ENCODE data around the gene CD99L2.

Gene CD99L2

GRCh38 chrX:150761176-150761818 is 137.2 kb downstream of the CD99L2 start:
- no peak for DNase-seq

- DNase-seq: no peak
These were observed 138.7 kb downstream of the CD99L2 start for GRCh38 chrX:150759568-150760416.

GRCh38 chrX:150757371-150757770 is 141.1 kb downstream of the CD99L2 start:
- DNase-seq: no peak

- no peak for DNase-seq
These were observed 144.5 kb downstream of the CD99L2 start for GRCh38 chrX:150753968-150754367.

GRCh38 chrX:150753357-150753756 is 145.1 kb downstream of the CD99L2 start:
- no peak for DNase-seq

GRCh38 chrX:150752124-150752523 is 146.3 kb downstream of the CD99L2 start:
- DNase-seq: no peak

GRCh38 chrX:150736475-150736874 is 162.0 kb downstream of the CD99L2 start:
- DNase-seq: no peak

GRCh38 chrX:150731795-150732194 is 166.7 kb downstream of the CD99L2 start:
- no peak for DNase-seq

- no peak for DNase-seq
These were observed 167.7 kb downstream of the CD99L2 start for GRCh38 chrX:150730719-150731118.

GRCh38 chrX:150729956-150730355 is 168.5 kb downstream of the CD99L2 start:
- DNase-seq: no peak

GRCh38 chrX:150719621-150720020 is 178.8 kb downstream of the CD99L2 start:
- DNase-seq: no peak
